Keratinocyte (primary cell): ENCODE results near the gene ZNF33B. TPM values are rescaled to one million over a fixed set of nuclear protein-coding genes. Genes with fewer than 3 reads are reported as not detected.

Experiments
- DNase-seq: peaks from one replicate; pipeline ENCODE4 v3.0.0-alpha.2; 2011; ENCODE audit warnings: low read depth, missing footprints, low spot score
- FAIRE-seq: peaks from 2 replicates; lab custom pipeline; 2011; peaks lifted over from hg19 to GRCh38; lab: Jason Lieb, UNC
- H2AFZ ChIP-seq: 2 replicates; pipeline ENCODE4 v1.6.0; 2012; ENCODE audit warnings: low read length, control low read depth, inconsistent platforms; ENCODE audit not compliant: control insufficient read depth
- H3K27ac ChIP-seq: 2 replicates; pipeline ENCODE4 v1.5.1; 2011; ENCODE audit warnings: low read length; ENCODE audit not compliant: control insufficient read depth, insufficient read depth
- H3K27me3 ChIP-seq: 3 replicates; pipeline ENCODE4 v1.6.0; 2011; ENCODE audit warnings: low read length; ENCODE audit not compliant: control insufficient read depth, insufficient read depth; ENCODE audit errors: extremely low read depth
- H3K36me3 ChIP-seq, 2 experiments: 2 replicates in 1 of 2; 3 replicates in 1 of 2; pipeline ENCODE4 v1.5.1; 2011; ENCODE audit warnings: low read length in 2 of 2, mild to moderate bottlenecking in 1 of 2; ENCODE audit not compliant: control insufficient read depth in 2 of 2, insufficient read depth in 2 of 2; ENCODE audit errors: extremely low read depth in 1 of 2
- H3K4me1 ChIP-seq: 3 replicates; pipeline ENCODE4 v1.5.1; 2011; ENCODE audit warnings: low read length; ENCODE audit not compliant: control insufficient read depth, insufficient read depth; ENCODE audit errors: extremely low read depth
- H3K4me2 ChIP-seq: 3 replicates; pipeline ENCODE4 v1.6.0; 2011; ENCODE audit warnings: low read depth, low read length; ENCODE audit not compliant: control insufficient read depth, insufficient read depth; ENCODE audit errors: extremely low read depth
- H3K4me3 ChIP-seq, 3 experiments: fragments of 200-600 bp in 1 of 3; sonication (generic) in 1 of 3; 2 replicates in 2 of 3; 3 replicates in 1 of 3; pipeline ENCODE4 v1.5.1; 2011 to 2016; ENCODE audit warnings: low read length in 3 of 3, mild to moderate bottlenecking in 3 of 3, control low read depth in 2 of 3, inconsistent platforms in 1 of 3, low read depth in 1 of 3, mixed read lengths in 1 of 3, mixed run types in 1 of 3, moderate library complexity in 1 of 3; ENCODE audit not compliant: control insufficient read depth in 2 of 3, insufficient read depth in 2 of 3; ENCODE audit errors: extremely low read depth in 1 of 3
- H3K79me2 ChIP-seq: 2 replicates; pipeline ENCODE4 v1.6.0; 2012; ENCODE audit warnings: low read length; ENCODE audit not compliant: control insufficient read depth, insufficient read depth
- H3K9ac ChIP-seq: 3 replicates; pipeline ENCODE4 v1.6.0; 2011; ENCODE audit warnings: low read length; ENCODE audit not compliant: control insufficient read depth, insufficient read depth; ENCODE audit errors: extremely low read depth
- H3K9me1 ChIP-seq: 3 replicates; pipeline ENCODE4 v1.6.0; 2011; ENCODE audit warnings: low read length; ENCODE audit not compliant: control insufficient read depth, insufficient read depth; ENCODE audit errors: extremely low read depth
- H3K9me3 ChIP-seq: 2 replicates; pipeline ENCODE4 v1.5.1; 2012; ENCODE audit warnings: low read depth, low read length; ENCODE audit not compliant: control insufficient read depth
- H4K20me1 ChIP-seq: 3 replicates; pipeline ENCODE4 v1.6.0; 2011; ENCODE audit warnings: low read length; ENCODE audit not compliant: control insufficient read depth, insufficient read depth; ENCODE audit errors: extremely low read depth
- EZH2 ChIP-seq: IDR thresholded peaks from one replicate; pipeline ENCODE4 v1.6.1; 2012; ENCODE audit warnings: inconsistent platforms, mild to moderate bottlenecking, low read length, moderate library complexity
- dilution Hi-C: fragments of 300-500 bp; cut with MboI; formaldehyde crosslinking; loops from one replicate; pipeline ENCODE4 v1.7.0; 2020; ENCODE audit warnings: low sequenced_read_pairs; ENCODE audit not compliant: extremely low pct_ligation_motif_present
- polyA plus RNA-seq, 5 experiments: library from polyadenylated mRNA; depleted of rRNA in 3 of 5; stranded (reverse) in 3 of 5; stranded (forward) in 1 of 5; unstranded in 1 of 5; fragments of >200 nt; gene quantifications; 1 replicate in 1 of 5; 2 replicates in 3 of 5; 3 replicates in 1 of 5; pipeline versions ENCODE4 v1.2.1 to v1.2.3, GENCODE V29; 2011 to 2012; ENCODE audit warnings: missing spikeins in 2 of 5, low read depth in 1 of 5, low replicate concordance in 1 of 5
- TF ChIP-seq, protein P1 (sequence below), 3 experiments: IDR thresholded peaks in 1 of 3; conservative IDR thresholded peaks in 1 of 3; optimal IDR thresholded peaks in 1 of 3; 2 replicates in 2 of 3; 3 replicates in 1 of 3; pipeline versions ENCODE3 to v1.5.1; 2011; ENCODE audit warnings: low read length in 3 of 3, mild to moderate bottlenecking in 3 of 3, moderate library complexity in 2 of 3, control low read depth in 1 of 3, inconsistent platforms in 1 of 3; ENCODE audit not compliant: insufficient read depth in 2 of 3; ENCODE audit errors: extremely low read depth in 1 of 3

The ZNF33B gene
- polyA plus RNA-seq, 1 donor (not counting 4 experiments of a cell fraction or from before 2014, with no cell fraction given) = 9.4 TPM

GRCh38 chr10:42552188-42553063 lies 85.9 kb downstream of the ZNF33B start:
- Histone ChIP-seq H3K4me1 (peaks cover 11% of the 10 kb centered on the region), H2AFZ (peak overlapping the region; percentile 97), H3K9me3 (no peaks in the 10 kb centered on the region), H3K27me3 (no peaks in the 10 kb centered on the region), H3K79me2 (peaks cover 12% of the 10 kb centered on the region), H3K9me1 (no peaks in the 10 kb centered on the region), H3K36me3 (no peaks in the 10 kb centered on the region), H4K20me1 (no peaks in the 10 kb centered on the region), H3K4me2 (peak overlapping the region; percentile 79), H3K4me3 (peak overlapping the region; percentile 56 to 77 (median 76)), H3K9ac (peak overlapping the region; percentile 74), H3K27ac (peak overlapping the region; percentile 58)
- dilution Hi-C loops = no loop called here
- TF ChIP-seq, protein P1, sequence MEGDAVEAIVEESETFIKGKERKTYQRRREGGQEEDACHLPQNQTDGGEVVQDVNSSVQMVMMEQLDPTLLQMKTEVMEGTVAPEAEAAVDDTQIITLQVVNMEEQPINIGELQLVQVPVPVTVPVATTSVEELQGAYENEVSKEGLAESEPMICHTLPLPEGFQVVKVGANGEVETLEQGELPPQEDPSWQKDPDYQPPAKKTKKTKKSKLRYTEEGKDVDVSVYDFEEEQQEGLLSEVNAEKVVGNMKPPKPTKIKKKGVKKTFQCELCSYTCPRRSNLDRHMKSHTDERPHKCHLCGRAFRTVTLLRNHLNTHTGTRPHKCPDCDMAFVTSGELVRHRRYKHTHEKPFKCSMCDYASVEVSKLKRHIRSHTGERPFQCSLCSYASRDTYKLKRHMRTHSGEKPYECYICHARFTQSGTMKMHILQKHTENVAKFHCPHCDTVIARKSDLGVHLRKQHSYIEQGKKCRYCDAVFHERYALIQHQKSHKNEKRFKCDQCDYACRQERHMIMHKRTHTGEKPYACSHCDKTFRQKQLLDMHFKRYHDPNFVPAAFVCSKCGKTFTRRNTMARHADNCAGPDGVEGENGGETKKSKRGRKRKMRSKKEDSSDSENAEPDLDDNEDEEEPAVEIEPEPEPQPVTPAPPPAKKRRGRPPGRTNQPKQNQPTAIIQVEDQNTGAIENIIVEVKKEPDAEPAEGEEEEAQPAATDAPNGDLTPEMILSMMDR (optimal IDR thresholded peaks at IDR 0.05 in 1 of 3, IDR thresholded peaks at IDR 0.05 in 1 of 3, conservative IDR thresholded peaks at IDR 0.05 in 1 of 3; ENCODE audit: extremely low read depth in 1 of 3, insufficient read depth in 2 of 3, low read length in 3 of 3) = no peak
- TF ChIP-seq EZH2 = no peak
- peak; percentile 29 for FAIRE-seq
- peak; percentile 79 for DNase-seq

DNA sequence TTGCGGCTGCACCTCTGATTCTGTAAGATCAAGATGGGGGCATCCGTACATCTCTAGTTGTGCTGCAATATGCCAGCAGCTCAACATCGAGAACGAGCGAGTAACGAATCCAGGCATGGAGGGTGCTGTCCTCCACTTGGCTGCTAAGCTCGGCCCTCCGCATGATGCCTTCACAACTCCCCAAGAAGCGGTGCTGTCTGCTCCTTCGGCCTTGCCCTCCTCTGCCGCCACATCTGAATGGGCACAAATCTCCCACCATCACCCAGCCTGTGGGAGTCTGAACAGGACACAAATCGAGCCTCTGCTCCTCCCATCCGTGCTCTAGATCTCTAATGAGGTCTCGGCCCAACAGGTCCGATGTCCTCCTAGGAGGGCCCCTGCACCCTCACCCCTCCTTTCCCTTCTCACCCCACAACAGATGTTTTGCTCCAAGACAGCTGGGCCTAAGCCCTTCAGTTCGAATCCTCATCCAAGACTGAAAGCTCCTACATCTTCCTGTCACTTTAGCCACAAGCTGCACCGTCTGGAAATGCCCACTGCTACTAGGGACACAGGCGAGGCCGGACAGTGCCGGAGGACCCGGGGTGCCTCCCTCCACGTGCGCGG lies 86.7 kb downstream of the ZNF33B start:
- Histone ChIP-seq H3K9me3 (no peaks in the 10 kb centered on the region), H3K4me2 (peak overlapping the region; percentile 79), H3K27me3 (no peaks in the 10 kb centered on the region), H3K9ac (peak overlapping the region; percentile 74), H3K36me3 (no peaks in the 10 kb centered on the region), H3K79me2 (peaks cover 12% of the 10 kb centered on the region), H3K27ac (peak overlapping the region; percentile 58), H3K4me3 (peak overlapping the region; percentile 56 to 77 (median 76)), H4K20me1 (no peaks in the 10 kb centered on the region), H3K4me1 (peaks cover 11% of the 10 kb centered on the region), H3K9me1 (no peaks in the 10 kb centered on the region), H2AFZ (peak overlapping the region; percentile 97)
- peak; percentile 53 for FAIRE-seq
- dilution Hi-C loops = no loop called here
- DNase-seq = no peak
- no peak for TF ChIP-seq EZH2
- TF ChIP-seq, protein P1 (optimal IDR thresholded peaks at IDR 0.05 in 1 of 3, IDR thresholded peaks at IDR 0.05 in 1 of 3, conservative IDR thresholded peaks at IDR 0.05 in 1 of 3; ENCODE audit: extremely low read depth in 1 of 3, insufficient read depth in 2 of 3, low read length in 3 of 3) = no peak
